ENCODE measurements around the gene FRS3.

FRS3 gene

DNA sequence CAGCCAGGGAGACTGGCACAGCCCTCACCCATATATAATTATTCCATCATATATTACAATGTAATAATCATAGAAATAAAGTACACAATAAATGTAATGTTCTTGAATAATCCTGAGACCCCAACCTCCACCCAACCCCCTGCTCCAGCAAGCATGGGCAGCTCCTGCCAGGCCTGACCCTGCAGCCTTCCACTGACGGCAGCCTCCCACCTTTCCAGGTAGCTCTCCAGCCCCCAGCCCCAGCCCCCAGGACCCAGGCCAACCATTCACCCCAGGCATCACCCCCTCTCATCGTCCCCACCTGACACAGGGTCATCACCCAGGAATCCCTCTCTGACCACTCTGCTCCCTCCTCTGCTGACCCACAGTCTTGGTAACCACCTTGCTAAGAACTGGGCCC, 58.9 kb downstream of the FRS3 start:
- in situ Hi-C loops (cut with HindIII; ENCODE audit: low pct_ligation_motif_present, low pct_unique_long_range_greater_than_20kb, low sequenced_read_pairs) = no loop called here
- DNase-seq = no peak

DNA sequence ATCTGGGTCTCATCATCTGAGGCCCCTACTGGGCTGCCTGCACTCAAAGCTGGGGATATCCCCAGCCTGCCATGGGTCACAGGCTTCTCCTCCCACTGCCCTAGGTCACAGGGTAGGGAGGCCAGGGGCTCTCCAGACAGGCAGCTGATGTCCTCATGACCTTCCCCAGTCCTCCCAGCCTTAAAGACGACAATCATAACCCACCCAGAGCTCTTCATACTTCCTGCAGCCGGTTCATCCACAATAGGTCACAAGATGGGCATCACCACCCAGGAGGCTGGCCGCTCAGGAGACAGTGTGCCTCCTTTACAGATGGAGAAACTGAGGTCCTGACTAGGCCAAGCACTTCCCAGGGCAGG, 59.5 kb downstream of the FRS3 start:
- in situ Hi-C loops (cut with HindIII; ENCODE audit: low pct_ligation_motif_present, low pct_unique_long_range_greater_than_20kb, low sequenced_read_pairs) = no loop called here
- DNase-seq = no peak

Measured in ACHN (cell line).